Thoracic aorta (tissue), 2 donors: ENCODE results near the gene GNG7. TPM values are rescaled to one million over a fixed set of nuclear protein-coding genes. Genes with fewer than 3 reads are reported as not detected.

Source experiments
- ATAC-seq: fragments of 150-250 bp; one replicate; pipeline ENCODE4 v1.8.0; 2017; ENCODE audit warnings: low read depth; ENCODE audit not compliant: insufficient number of reproducible peaks, low FRiP score
- DNase-seq: peaks from one replicate; pipeline ENCODE4 v3.0.0-alpha.2; 2020; ENCODE audit warnings: low spot score
- H3K27ac ChIP-seq, 2 donors: fragments of 200-600 bp; sonication (generic); 1 replicate in 1 of 2; 2 replicates in 1 of 2; pipeline ENCODE4 v1.5.1; 2016; ENCODE audit warnings: mild to moderate bottlenecking in 2 of 2, moderate library complexity in 2 of 2
- H3K27me3 ChIP-seq: fragments of 200-600 bp; sonication (generic); replicated peaks from 2 replicates; pipeline ENCODE4 v1.6.0; 2016; ENCODE audit warnings: mild to moderate bottlenecking; ENCODE audit not compliant: insufficient read depth
- H3K36me3 ChIP-seq: fragments of 200-600 bp; sonication (generic); one replicate; pipeline ENCODE4 v1.5.1; 2016
- H3K4me1 ChIP-seq, 2 donors: fragments of 200-600 bp; sonication (generic); 1 replicate in 1 of 2; 2 replicates in 1 of 2; pipeline versions ENCODE4 v1.5.1 to v1.6.0; 2016; ENCODE audit warnings: low read depth in 2 of 2, mild to moderate bottlenecking in 1 of 2; ENCODE audit not compliant: control insufficient read depth in 1 of 2
- H3K4me3 ChIP-seq: fragments of 200-600 bp; sonication (generic); 2 replicates; pipeline ENCODE4 v1.5.1; 2016; ENCODE audit warnings: mild to moderate bottlenecking
- H3K9me3 ChIP-seq: fragments of 200-600 bp; sonication (generic); 2 replicates; pipeline ENCODE4 v1.5.1; 2016
- CTCF ChIP-seq: fragments of 200-600 bp; sonication (generic); IDR thresholded peaks from one replicate; pipeline ENCODE4 v1.5.1; 2019; ENCODE audit warnings: antibody characterized with exemption
- total RNA-seq, 2 donors: library from RNA; depleted of rRNA; stranded (reverse); fragments of >200 nt; gene quantifications; one replicate each; pipeline versions ENCODE4 v1.1.0 to v1.2.3, GENCODE V29; 2016

Gene GNG7
- total RNA-seq, 2 donors from 2014 or later, result 2.3 to 3.2 TPM

GRCh38 chr19:2487090-2487489 lies 215.4 kb downstream of the GNG7 start:
- Histone ChIP-seq H3K4me3 (no peak overlapping the region), H3K4me1 (peaks cover 6 to 30% of the 10 kb centered on the region in 2 donors), H3K9me3 (peaks cover 7% of the 10 kb centered on the region), H3K36me3 (no peaks in the 10 kb centered on the region), H3K27ac (no peak overlapping the region), H3K27me3 (no peaks in the 10 kb centered on the region)
- DNase-seq (no peak), ATAC-seq (no peak)
- TF ChIP-seq CTCF, result no peak

GRCh38 chr19:2485428-2485827 lies 217.1 kb downstream of the GNG7 start:
- Histone ChIP-seq H3K27me3 (no peaks in the 10 kb centered on the region), H3K4me1 (peaks cover 6 to 35% of the 10 kb centered on the region in 2 donors), H3K27ac (no peak overlapping the region), H3K36me3 (no peaks in the 10 kb centered on the region), H3K9me3 (peaks cover 7% of the 10 kb centered on the region), H3K4me3 (no peak overlapping the region)
- ATAC-seq (no peak), DNase-seq (no peak)
- TF ChIP-seq CTCF, result no peak

- no peak for DNase-seq
- Histone ChIP-seq H3K36me3 (no peaks in the 10 kb centered on the region), H3K27ac (no peak overlapping the region), H3K4me1 (peaks cover 7 to 31% of the 10 kb centered on the region in 2 donors), H3K4me3 (no peak overlapping the region), H3K27me3 (no peaks in the 10 kb centered on the region), H3K9me3 (peaks cover 7% of the 10 kb centered on the region)
- TF ChIP-seq CTCF, result no peak
- no peak for ATAC-seq
Measured at GRCh38 chr19:2484178-2484937, 218.1 kb downstream of the GNG7 start.

GRCh38 chr19:2483484-2484151 lies 218.9 kb downstream of the GNG7 start:
- ATAC-seq (no peak), DNase-seq (no peak)
- Histone ChIP-seq H3K4me3 (no peak overlapping the region), H3K27ac (no peak overlapping the region), H3K36me3 (no peaks in the 10 kb centered on the region), H3K9me3 (peaks cover 7% of the 10 kb centered on the region), H3K4me1 (peaks cover 12 to 31% of the 10 kb centered on the region in 2 donors), H3K27me3 (no peaks in the 10 kb centered on the region)
- no peak for TF ChIP-seq CTCF

GRCh38 chr19:2483084-2483483 lies 219.4 kb downstream of the GNG7 start:
- Histone ChIP-seq H3K27ac (no peak overlapping the region), H3K9me3 (peaks cover 7% of the 10 kb centered on the region), H3K4me1 (peaks cover 9 to 26% of the 10 kb centered on the region in 2 donors), H3K27me3 (no peaks in the 10 kb centered on the region), H3K4me3 (no peak overlapping the region), H3K36me3 (peaks cover 3% of the 10 kb centered on the region)
- DNase-seq, result no peak
- no peak for TF ChIP-seq CTCF
- ATAC-seq, result no peak
